ENCODE results near the gene CD2AP.

DNA sequence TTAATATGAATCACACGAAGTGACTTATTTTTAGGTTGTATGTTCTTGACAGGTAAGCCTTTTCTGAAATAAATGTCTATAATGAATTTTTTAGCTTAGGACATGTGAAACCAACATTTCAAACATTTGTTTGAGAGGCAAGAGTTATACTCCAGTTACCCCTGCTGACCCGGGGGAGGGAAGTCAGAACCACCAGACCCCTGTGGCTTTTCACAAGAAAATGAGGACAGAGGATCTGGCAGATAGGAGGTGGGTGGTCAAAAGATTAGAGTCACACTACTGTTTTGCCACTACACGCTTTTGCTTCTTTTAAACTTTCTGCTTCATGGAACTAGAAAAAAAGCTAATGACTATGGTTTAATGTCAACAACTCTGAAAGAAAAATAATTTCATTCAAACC, 193.3 kb downstream of the CD2AP start:
- TF ChIP-seq, protein P1, sequence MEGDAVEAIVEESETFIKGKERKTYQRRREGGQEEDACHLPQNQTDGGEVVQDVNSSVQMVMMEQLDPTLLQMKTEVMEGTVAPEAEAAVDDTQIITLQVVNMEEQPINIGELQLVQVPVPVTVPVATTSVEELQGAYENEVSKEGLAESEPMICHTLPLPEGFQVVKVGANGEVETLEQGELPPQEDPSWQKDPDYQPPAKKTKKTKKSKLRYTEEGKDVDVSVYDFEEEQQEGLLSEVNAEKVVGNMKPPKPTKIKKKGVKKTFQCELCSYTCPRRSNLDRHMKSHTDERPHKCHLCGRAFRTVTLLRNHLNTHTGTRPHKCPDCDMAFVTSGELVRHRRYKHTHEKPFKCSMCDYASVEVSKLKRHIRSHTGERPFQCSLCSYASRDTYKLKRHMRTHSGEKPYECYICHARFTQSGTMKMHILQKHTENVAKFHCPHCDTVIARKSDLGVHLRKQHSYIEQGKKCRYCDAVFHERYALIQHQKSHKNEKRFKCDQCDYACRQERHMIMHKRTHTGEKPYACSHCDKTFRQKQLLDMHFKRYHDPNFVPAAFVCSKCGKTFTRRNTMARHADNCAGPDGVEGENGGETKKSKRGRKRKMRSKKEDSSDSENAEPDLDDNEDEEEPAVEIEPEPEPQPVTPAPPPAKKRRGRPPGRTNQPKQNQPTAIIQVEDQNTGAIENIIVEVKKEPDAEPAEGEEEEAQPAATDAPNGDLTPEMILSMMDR (IDR thresholded peaks at IDR 0.05; ENCODE audit: insufficient read depth, low read depth, low read length) = no peak
- TF ChIP-seq EZH2 (IDR thresholded peaks at IDR 0.05; ENCODE audit: insufficient read depth, low read length) = no peak
